HepG2 (cell line): ENCODE measurements around the gene ENTREP3. TPM values are rescaled to one million over a fixed set of nuclear protein-coding genes. Genes with fewer than 3 reads are reported as not detected.

Experiments
- CCAR2 ChIP-seq: fragments of 200-400 bp; formaldehyde crosslinking; optimal IDR thresholded peaks from 2 replicates; pipeline ENCODE3; 2018; ENCODE audit warnings: low read depth, mild to moderate bottlenecking, low read length, moderate library complexity
- HNRNPH1 ChIP-seq: fragments of 200-400 bp; formaldehyde crosslinking; optimal IDR thresholded peaks from 2 replicates; pipeline ENCODE3; 2017; ENCODE audit warnings: mild to moderate bottlenecking, low read depth, low read length
- HNRNPUL1 ChIP-seq: fragments of 200-400 bp; formaldehyde crosslinking; IDR thresholded peaks from 2 replicates; pipeline ENCODE4 v1.6.1; 2017; ENCODE audit warnings: low read depth, mild to moderate bottlenecking, low read length, moderate library complexity
- NCOA5 ChIP-seq: sonication (generic); formaldehyde crosslinking; IDR thresholded peaks from 2 replicates; pipeline ENCODE4 v1.4.0; 2020; ENCODE audit warnings: missing genetic modification reagents
- STAT6 ChIP-seq: sonication (generic); formaldehyde crosslinking; IDR thresholded peaks from 2 replicates; pipeline ENCODE4 v1.4.0; 2020; ENCODE audit warnings: missing genetic modification reagents, mild to moderate bottlenecking, borderline replicate concordance
- ZNF549 ChIP-seq: sonication (generic); formaldehyde crosslinking; IDR thresholded peaks from 2 replicates; pipeline ENCODE4 v1.5.0; 2020; ENCODE audit warnings: missing genetic modification reagents
- ZNF558 ChIP-seq: sonication (generic); formaldehyde crosslinking; IDR thresholded peaks from 2 replicates; pipeline ENCODE4 v1.9.0; 2022; ENCODE audit warnings: mild to moderate bottlenecking, missing genetic modification reagents, borderline replicate concordance
- ZNF629 ChIP-seq: sonication (generic); formaldehyde crosslinking; conservative IDR thresholded peaks from 2 replicates; pipeline ENCODE4 v1.5.0; 2020; ENCODE audit warnings: missing genetic modification reagents
- polyA plus RNA-seq, 8 experiments: library from polyadenylated mRNA; depleted of rRNA in 3 of 8; stranded (reverse) in 7 of 8; unstranded in 1 of 8; fragments of >200 nt; fragmentation: Illumina TruSeq in 4 of 8; extraction: Trizol in 4 of 8; gene quantifications; 2 replicates each; pipeline versions ENCODE4 v1.2.1 to v1.2.3, GENCODE V29; 2011 to 2016; ENCODE audit warnings: low read depth in 4 of 8, missing spikeins in 1 of 8, mixed read lengths in 1 of 8; ENCODE audit not compliant: insufficient read depth in 1 of 8
- total RNA-seq, 5 experiments: library from RNA; depleted of rRNA; stranded (reverse); fragments of >200 nt; fragmentation: Illumina TruSeq; extraction: Trizol; gene quantifications; 2 replicates each; pipeline ENCODE4 v1.2.3, GENCODE V29; 2016; ENCODE audit warnings: low read depth in 1 of 5
- TF ChIP-seq, protein P1 (sequence below): sonication (generic); formaldehyde crosslinking; IDR thresholded peaks from 2 replicates; pipeline ENCODE4 v1.4.0; 2020; ENCODE audit warnings: mild to moderate bottlenecking, missing genetic modification reagents
- TF ChIP-seq, protein P2 (sequence below): sonication (generic); formaldehyde crosslinking; IDR thresholded peaks from 2 replicates; pipeline ENCODE4 v1.4.0; 2020; ENCODE audit warnings: mild to moderate bottlenecking, low read depth, missing genetic modification reagents
- TF ChIP-seq, protein P3 (sequence below): sonication (generic); formaldehyde crosslinking; IDR thresholded peaks from 2 replicates; pipeline ENCODE4 v1.9.0; 2021; ENCODE audit warnings: missing genetic modification reagents, mild to moderate bottlenecking, borderline replicate concordance
- TF ChIP-seq, protein P4 (sequence below): sonication (generic); formaldehyde crosslinking; IDR thresholded peaks from 2 replicates; pipeline ENCODE4 v1.5.1; 2020; ENCODE audit warnings: missing genetic modification reagents, mild to moderate bottlenecking, borderline replicate concordance

ENTREP3 gene
- total and polyA plus RNA-seq, 2 of the 13 experiments (the other 11 are each of a cell fraction or from before 2014, with no cell fraction given): 4.1 to 9.9 TPM

DNA sequence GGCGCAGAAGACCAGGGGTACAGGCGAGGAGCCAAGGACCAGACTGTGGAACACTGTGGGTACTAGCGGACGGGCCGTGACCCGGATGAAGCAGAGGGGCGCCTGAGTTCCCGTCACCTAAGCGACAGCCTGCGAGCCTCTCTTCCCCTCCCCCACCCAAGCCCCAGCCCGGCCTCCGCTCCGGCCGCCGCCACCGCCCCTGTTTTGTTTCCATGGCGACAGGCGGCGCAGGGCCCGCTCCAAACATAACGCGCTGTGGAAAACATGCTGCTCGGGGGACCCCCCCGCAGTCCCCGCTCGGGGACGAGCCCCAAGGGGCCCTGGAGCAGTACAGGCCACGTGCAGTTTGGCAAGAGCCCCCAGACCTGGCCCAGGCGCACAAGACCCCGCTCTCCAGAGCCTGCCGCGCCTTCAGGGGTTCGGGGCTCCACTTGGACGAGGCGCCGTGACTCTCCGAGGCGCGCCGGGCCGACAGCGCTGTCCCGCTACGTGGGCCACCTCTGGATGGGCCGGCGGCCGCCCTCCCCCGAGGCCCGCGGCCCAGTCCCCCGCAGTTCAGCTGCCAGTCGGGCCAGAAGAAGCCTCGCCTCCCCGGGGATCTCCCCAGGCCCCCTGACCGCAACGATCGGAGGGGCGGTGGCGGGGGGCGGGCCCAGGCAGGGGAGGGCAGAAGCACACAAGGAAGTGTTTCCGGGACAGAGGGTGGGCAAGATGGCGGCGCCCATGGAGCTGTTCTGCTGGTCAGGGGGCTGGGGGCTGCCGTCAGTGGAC is 46.6 kb downstream of the ENTREP3 start, which contains the start of gene MTX1 (continued):
- no peak for TF ChIP-seq STAT6
- TF ChIP-seq ZNF629 (CRISPR knock-in tag): no peak
- TF ChIP-seq, protein P1, sequence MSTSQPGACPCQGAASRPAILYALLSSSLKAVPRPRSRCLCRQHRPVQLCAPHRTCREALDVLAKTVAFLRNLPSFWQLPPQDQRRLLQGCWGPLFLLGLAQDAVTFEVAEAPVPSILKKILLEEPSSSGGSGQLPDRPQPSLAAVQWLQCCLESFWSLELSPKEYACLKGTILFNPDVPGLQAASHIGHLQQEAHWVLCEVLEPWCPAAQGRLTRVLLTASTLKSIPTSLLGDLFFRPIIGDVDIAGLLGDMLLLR (CRISPR knock-in tag): no peak
- TF ChIP-seq, protein P2, sequence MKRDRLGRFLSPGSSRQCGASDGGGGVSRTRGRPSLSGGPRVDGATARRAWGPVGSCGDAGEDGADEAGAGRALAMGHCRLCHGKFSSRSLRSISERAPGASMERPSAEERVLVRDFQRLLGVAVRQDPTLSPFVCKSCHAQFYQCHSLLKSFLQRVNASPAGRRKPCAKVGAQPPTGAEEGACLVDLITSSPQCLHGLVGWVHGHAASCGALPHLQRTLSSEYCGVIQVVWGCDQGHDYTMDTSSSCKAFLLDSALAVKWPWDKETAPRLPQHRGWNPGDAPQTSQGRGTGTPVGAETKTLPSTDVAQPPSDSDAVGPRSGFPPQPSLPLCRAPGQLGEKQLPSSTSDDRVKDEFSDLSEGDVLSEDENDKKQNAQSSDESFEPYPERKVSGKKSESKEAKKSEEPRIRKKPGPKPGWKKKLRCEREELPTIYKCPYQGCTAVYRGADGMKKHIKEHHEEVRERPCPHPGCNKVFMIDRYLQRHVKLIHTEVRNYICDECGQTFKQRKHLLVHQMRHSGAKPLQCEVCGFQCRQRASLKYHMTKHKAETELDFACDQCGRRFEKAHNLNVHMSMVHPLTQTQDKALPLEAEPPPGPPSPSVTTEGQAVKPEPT (CRISPR knock-in tag): 0 out of 2 replicates have a peak, but pooled peaks have one; percentile 13
- TF ChIP-seq, protein P3, sequence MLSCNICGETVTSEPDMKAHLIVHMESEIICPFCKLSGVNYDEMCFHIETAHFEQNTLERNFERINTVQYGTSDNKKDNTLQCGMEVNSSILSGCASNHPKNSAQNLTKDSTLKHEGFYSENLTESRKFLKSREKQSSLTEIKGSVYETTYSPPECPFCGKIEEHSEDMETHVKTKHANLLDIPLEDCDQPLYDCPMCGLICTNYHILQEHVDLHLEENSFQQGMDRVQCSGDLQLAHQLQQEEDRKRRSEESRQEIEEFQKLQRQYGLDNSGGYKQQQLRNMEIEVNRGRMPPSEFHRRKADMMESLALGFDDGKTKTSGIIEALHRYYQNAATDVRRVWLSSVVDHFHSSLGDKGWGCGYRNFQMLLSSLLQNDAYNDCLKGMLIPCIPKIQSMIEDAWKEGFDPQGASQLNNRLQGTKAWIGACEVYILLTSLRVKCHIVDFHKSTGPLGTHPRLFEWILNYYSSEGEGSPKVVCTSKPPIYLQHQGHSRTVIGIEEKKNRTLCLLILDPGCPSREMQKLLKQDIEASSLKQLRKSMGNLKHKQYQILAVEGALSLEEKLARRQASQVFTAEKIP (CRISPR knock-in tag): no peak
- TF ChIP-seq ZNF549: no peak
- no peak for TF ChIP-seq HNRNPH1
- no peak for TF ChIP-seq CCAR2
- TF ChIP-seq NCOA5 (CRISPR knock-in tag): no peak
- TF ChIP-seq, protein P4, sequence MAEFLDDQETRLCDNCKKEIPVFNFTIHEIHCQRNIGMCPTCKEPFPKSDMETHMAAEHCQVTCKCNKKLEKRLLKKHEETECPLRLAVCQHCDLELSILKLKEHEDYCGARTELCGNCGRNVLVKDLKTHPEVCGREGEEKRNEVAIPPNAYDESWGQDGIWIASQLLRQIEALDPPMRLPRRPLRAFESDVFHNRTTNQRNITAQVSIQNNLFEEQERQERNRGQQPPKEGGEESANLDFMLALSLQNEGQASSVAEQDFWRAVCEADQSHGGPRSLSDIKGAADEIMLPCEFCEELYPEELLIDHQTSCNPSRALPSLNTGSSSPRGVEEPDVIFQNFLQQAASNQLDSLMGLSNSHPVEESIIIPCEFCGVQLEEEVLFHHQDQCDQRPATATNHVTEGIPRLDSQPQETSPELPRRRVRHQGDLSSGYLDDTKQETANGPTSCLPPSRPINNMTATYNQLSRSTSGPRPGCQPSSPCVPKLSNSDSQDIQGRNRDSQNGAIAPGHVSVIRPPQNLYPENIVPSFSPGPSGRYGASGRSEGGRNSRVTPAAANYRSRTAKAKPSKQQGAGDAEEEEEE: 0 out of 2 replicates have a peak, but pooled peaks have one; percentile 43
- no peak for TF ChIP-seq ZNF558 (CRISPR knock-in tag)
- no peak for TF ChIP-seq HNRNPUL1
